ENCODE results near the gene CKAP2L. TPM values are rescaled to one million over a fixed set of nuclear protein-coding genes. Genes with fewer than 3 reads are reported as not detected.

Gene CKAP2L
- total and polyA plus RNA-seq, 4 donors: 0.19 to 15.9 (median 0.91) TPM; not detected in 1

DNA sequence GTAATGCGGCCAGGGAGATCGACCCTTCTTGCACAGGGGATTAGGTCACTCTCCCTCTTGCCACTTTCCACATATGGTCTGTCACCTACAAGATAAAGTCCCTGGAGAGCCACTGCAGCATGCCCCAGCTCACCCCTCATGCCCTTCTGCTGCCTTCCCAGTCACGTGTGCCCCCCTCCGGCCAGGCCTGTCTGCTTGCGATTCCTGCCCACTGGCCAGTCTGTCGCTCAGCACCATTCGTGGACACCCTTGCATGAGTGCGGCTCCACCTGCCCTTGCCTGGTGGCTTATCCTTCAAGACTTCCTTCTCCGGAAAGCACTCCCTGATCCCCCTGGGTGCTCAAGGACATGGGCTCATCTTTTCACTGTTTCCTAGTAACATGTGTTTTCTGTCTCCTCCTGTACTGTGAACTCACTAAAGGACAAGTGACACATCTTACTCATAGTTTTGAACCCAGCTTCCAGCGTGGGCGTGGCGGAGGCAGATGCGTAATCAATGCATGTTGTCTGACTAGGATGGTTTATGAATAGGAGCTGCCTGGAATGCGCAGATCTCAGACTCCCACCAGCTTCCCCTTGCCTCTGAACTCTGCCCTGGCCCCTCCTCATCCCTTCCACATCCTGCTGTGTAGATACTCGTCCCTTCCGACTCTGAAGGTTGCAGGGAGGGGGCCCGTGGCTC is 51.4 kb downstream of the CKAP2L start:
- H3K9me3 ChIP-seq (ENCODE audit: control insufficient read depth in 4 of 4, low read length in 3 of 4): no peaks in the 10 kb centered on the region
- 68% methylated on average over 17 of the region's 17 CpGs for WGBS
- TF ChIP-seq HNF4A (conservative IDR thresholded peaks at IDR 0.05) (no peak), SP1 (IDR thresholded peaks at IDR 0.05) (no peak), FOXA1 (IDR thresholded peaks at IDR 0.05) (no peak), YY1 (IDR thresholded peaks at IDR 0.05) (no peak), RAD21 (IDR thresholded peaks at IDR 0.05) (no peak), FOXA2 (IDR thresholded peaks at IDR 0.05) (no peak), NR2F2 (IDR thresholded peaks at IDR 0.05) (no peak), HNF4G (IDR thresholded peaks at IDR 0.05) (no peak)
- DNase-seq (ENCODE audit: low spot score): no peak
- no peaks in the 10 kb centered on the region for H3K4me1 ChIP-seq (ENCODE audit: control insufficient read depth in 4 of 4, insufficient read depth in 4 of 4, low read length in 3 of 4)
- H3K27ac ChIP-seq (ENCODE audit: low read depth in 1 of 2, low read length in 2 of 2): no peak overlapping the region
- no peaks in the 10 kb centered on the region for H3K27me3 ChIP-seq (ENCODE audit: control insufficient read depth in 4 of 4, insufficient read depth in 4 of 4, low read length in 3 of 4)
- no peak overlapping the region for H3K9ac ChIP-seq (ENCODE audit: low read depth in 1 of 2, low read length in 2 of 2)
- H3K4me3 ChIP-seq (ENCODE audit: low read depth in 1 of 3, low read length in 3 of 3): no peak overlapping the region
- H3K36me3 ChIP-seq (ENCODE audit: control insufficient read depth in 4 of 4, insufficient read depth in 3 of 4, low read depth in 1 of 4, low read length in 3 of 4): no peaks in the 10 kb centered on the region

DNA sequence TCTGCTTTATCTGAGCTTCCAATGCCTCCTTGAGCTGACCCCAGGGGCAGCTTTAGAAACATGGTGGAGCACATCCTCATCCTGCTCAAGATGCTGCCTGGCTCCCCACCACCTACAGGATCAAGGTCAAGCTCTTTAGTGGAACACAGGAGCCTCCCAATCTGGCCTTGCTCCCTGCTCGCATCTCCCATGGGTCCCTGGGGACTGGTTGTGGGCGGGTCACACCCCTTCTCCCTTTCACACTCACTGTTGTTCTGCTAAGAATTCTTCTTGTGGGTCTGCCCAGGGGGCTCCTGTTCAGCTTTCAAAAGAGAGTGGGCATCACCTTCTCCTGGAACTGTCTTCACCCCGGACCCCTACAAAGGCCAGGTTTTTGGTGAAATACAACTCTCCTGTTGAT is 51.9 kb downstream of the CKAP2L start:
- no peaks in the 10 kb centered on the region for H3K27me3 ChIP-seq (ENCODE audit: control insufficient read depth in 4 of 4, insufficient read depth in 4 of 4, low read length in 3 of 4)
- no peaks in the 10 kb centered on the region for H3K36me3 ChIP-seq (ENCODE audit: control insufficient read depth in 4 of 4, insufficient read depth in 3 of 4, low read depth in 1 of 4, low read length in 3 of 4)
- H3K9me3 ChIP-seq (ENCODE audit: control insufficient read depth in 4 of 4, low read length in 3 of 4): no peaks in the 10 kb centered on the region
- no peak overlapping the region for H3K4me3 ChIP-seq (ENCODE audit: low read depth in 1 of 3, low read length in 3 of 3)
- 87% methylated on average over 3 of the region's 3 CpGs for WGBS
- DNase-seq (ENCODE audit: low spot score): no peak
- no peak overlapping the region for H3K27ac ChIP-seq (ENCODE audit: low read depth in 1 of 2, low read length in 2 of 2)
- TF ChIP-seq TAF1 (conservative IDR thresholded peaks at IDR 0.05) (no peak), GABPA (IDR thresholded peaks at IDR 0.05 in 1 of 2, conservative IDR thresholded peaks at IDR 0.05 in 1 of 2) (no peak), RAD21 (IDR thresholded peaks at IDR 0.05) (no peak), SP1 (IDR thresholded peaks at IDR 0.05) (no peak), EGR1 (IDR thresholded peaks at IDR 0.05; ENCODE audit: low read depth in 2 of 2) (no peak), HNF4G (IDR thresholded peaks at IDR 0.05) (no peak)
- TF ChIP-seq, protein P1, sequence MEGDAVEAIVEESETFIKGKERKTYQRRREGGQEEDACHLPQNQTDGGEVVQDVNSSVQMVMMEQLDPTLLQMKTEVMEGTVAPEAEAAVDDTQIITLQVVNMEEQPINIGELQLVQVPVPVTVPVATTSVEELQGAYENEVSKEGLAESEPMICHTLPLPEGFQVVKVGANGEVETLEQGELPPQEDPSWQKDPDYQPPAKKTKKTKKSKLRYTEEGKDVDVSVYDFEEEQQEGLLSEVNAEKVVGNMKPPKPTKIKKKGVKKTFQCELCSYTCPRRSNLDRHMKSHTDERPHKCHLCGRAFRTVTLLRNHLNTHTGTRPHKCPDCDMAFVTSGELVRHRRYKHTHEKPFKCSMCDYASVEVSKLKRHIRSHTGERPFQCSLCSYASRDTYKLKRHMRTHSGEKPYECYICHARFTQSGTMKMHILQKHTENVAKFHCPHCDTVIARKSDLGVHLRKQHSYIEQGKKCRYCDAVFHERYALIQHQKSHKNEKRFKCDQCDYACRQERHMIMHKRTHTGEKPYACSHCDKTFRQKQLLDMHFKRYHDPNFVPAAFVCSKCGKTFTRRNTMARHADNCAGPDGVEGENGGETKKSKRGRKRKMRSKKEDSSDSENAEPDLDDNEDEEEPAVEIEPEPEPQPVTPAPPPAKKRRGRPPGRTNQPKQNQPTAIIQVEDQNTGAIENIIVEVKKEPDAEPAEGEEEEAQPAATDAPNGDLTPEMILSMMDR (IDR thresholded peaks at IDR 0.05; ENCODE audit: low read depth, low read length, missing input control): no peak
- TF ChIP-seq, protein P2, sequence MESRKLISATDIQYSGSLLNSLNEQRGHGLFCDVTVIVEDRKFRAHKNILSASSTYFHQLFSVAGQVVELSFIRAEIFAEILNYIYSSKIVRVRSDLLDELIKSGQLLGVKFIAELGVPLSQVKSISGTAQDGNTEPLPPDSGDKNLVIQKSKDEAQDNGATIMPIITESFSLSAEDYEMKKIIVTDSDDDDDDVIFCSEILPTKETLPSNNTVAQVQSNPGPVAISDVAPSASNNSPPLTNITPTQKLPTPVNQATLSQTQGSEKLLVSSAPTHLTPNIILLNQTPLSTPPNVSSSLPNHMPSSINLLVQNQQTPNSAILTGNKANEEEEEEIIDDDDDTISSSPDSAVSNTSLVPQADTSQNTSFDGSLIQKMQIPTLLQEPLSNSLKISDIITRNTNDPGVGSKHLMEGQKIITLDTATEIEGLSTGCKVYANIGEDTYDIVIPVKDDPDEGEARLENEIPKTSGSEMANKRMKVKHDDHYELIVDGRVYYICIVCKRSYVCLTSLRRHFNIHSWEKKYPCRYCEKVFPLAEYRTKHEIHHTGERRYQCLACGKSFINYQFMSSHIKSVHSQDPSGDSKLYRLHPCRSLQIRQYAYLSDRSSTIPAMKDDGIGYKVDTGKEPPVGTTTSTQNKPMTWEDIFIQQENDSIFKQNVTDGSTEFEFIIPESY (IDR thresholded peaks at IDR 0.05): no peak
- H3K9ac ChIP-seq (ENCODE audit: low read depth in 1 of 2, low read length in 2 of 2): no peak overlapping the region
- no peaks in the 10 kb centered on the region for H3K4me1 ChIP-seq (ENCODE audit: control insufficient read depth in 4 of 4, insufficient read depth in 4 of 4, low read length in 3 of 4)

DNA sequence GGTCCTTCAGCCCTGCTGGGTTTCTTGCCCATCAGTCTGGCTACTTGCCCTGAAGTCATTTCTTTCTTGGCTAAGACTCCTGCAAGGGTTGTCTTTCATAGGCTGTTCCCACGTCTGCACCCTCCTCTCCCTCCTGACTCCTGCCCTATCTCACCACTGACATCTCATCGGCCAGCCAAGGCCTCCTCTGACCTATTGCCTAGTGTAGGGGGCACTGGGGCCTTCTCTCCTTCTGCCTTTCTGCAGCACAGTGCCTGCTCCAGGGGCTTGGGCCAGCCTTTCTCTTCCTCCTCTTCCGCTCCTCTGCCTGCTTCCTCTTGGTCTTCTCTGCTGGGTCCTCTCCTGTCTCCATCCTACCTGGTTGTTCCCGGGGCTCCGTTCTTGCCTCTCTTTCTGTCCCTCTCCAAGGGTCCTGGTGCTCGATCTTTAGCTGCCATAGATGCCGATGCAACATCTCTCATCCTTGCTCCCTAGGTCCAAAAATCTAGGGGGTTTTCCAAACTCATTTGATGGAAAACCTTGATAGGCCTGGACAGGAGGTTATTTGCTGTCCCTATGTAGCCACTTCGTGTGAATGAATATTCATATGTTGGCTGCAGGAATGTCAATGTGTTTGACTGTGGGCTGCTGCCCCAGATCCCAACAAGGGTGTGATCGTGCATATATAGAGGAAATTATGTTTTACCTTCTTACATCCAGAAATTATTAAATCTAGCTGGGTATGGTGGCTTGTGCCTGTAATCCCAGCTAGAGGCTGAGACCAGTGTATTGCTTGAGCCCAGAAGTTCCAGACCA is 53.3 kb downstream of the CKAP2L start:
- WGBS: 84% methylated on average over 9 of the region's 9 CpGs
- Histone ChIP-seq H3K4me3 (ENCODE audit: low read depth in 1 of 3, low read length in 3 of 3) (no peak overlapping the region), H3K9me3 (ENCODE audit: control insufficient read depth in 4 of 4, low read length in 3 of 4) (no peaks in the 10 kb centered on the region), H3K27me3 (ENCODE audit: control insufficient read depth in 4 of 4, insufficient read depth in 4 of 4, low read length in 3 of 4) (no peaks in the 10 kb centered on the region), H3K4me1 (ENCODE audit: control insufficient read depth in 4 of 4, insufficient read depth in 4 of 4, low read length in 3 of 4) (no peaks in the 10 kb centered on the region), H3K9ac (ENCODE audit: low read depth in 1 of 2, low read length in 2 of 2) (no peak overlapping the region), H3K27ac (ENCODE audit: low read depth in 1 of 2, low read length in 2 of 2) (no peak overlapping the region), H3K36me3 (ENCODE audit: control insufficient read depth in 4 of 4, insufficient read depth in 3 of 4, low read depth in 1 of 4, low read length in 3 of 4) (no peaks in the 10 kb centered on the region)
- no peak for DNase-seq (ENCODE audit: low spot score)
- TF ChIP-seq, protein P1 (IDR thresholded peaks at IDR 0.05; ENCODE audit: low read depth, low read length, missing input control): no peak
- TF ChIP-seq JUND (IDR thresholded peaks at IDR 0.05) (no peak), NR2F2 (IDR thresholded peaks at IDR 0.05) (no peak), HNF4A (conservative IDR thresholded peaks at IDR 0.05) (no peak)
- TF ChIP-seq, protein P3, sequence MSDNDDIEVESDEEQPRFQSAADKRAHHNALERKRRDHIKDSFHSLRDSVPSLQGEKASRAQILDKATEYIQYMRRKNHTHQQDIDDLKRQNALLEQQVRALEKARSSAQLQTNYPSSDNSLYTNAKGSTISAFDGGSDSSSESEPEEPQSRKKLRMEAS (IDR thresholded peaks at IDR 0.05): no peak
- TF ChIP-seq, protein P4, sequence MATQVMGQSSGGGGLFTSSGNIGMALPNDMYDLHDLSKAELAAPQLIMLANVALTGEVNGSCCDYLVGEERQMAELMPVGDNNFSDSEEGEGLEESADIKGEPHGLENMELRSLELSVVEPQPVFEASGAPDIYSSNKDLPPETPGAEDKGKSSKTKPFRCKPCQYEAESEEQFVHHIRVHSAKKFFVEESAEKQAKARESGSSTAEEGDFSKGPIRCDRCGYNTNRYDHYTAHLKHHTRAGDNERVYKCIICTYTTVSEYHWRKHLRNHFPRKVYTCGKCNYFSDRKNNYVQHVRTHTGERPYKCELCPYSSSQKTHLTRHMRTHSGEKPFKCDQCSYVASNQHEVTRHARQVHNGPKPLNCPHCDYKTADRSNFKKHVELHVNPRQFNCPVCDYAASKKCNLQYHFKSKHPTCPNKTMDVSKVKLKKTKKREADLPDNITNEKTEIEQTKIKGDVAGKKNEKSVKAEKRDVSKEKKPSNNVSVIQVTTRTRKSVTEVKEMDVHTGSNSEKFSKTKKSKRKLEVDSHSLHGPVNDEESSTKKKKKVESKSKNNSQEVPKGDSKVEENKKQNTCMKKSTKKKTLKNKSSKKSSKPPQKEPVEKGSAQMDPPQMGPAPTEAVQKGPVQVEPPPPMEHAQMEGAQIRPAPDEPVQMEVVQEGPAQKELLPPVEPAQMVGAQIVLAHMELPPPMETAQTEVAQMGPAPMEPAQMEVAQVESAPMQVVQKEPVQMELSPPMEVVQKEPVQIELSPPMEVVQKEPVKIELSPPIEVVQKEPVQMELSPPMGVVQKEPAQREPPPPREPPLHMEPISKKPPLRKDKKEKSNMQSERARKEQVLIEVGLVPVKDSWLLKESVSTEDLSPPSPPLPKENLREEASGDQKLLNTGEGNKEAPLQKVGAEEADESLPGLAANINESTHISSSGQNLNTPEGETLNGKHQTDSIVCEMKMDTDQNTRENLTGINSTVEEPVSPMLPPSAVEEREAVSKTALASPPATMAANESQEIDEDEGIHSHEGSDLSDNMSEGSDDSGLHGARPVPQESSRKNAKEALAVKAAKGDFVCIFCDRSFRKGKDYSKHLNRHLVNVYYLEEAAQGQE (IDR thresholded peaks at IDR 0.05): no peak

Data from liver (tissue), 9 donors.